Measurements from ENCODE around the gene HSD17B11.
"Not testable (repeated sequence)": the region's sequence is repeated elsewhere in the genome, so short reads cannot be mapped to it uniquely, and the experiment has no call there.

HSD17B11 gene

GRCh38 chr4:87390891-87391575, at the start of gene HSD17B11:
HSD17B11 (minus strand) TSS chr4:87391188; CDS start chr4:87391070, 118 bp downstream.
- DNase-seq: peak; percentile 85

DNA sequence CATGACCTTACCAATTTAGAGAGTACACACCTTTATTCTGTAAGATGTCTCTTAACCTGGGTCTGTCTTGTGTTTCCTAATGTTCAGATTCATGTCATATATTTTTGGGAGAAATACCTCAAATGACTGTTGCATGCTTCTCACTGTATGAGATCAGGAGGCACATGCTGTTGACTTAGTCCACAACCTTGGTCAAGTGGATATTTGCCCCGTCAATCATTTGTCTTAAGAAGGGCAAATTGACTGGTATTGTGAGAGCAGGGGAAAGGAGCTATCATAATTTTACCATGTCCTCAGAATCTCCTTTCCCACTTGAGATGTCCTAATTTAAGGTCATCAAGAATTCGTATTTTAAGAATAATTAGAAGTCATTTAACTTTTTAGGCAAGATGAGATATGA, 42.4 kb upstream of the HSD17B11 start:
- no peak for DNase-seq

DNA sequence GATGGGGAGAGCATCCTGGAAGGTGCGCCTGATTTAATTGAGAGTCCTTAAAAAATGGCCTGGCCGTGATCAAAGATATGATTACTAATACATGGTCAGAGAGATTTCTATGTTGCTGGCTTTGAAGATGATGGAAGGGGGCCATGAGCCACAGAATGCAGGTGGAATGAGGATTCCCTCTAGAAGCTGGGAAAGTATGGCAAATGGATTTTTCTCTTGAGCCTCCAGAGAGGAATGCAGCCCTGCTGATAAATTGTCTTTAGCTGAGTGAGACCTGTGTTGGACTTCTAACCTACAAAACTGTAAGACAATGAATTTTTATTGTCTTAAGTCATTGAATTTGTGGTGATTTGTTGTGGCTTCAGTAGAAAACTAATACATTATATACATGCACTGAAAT, 39.0 kb upstream of the HSD17B11 start:
- DNase-seq: no peak

DNA sequence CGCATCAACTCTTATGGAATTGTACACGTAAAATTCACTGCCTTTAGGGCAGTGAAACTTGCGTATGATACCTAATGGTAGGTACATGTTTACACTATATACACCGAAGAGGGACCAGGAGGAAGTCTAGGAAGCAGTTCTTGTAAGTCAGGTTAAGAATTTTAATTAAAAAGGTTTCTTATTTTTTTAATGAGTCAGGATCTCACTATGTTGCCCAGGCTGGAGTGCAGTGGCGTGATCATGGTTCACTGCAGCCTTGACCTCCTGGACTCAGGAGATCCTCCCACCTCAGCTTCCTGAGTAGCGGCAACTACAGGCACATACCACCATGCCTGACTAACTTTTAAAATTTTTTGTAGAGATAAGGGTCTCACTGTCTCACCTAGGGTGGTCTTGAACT, 38.0 kb upstream of the HSD17B11 start:
- DNase-seq: no peak

DNA sequence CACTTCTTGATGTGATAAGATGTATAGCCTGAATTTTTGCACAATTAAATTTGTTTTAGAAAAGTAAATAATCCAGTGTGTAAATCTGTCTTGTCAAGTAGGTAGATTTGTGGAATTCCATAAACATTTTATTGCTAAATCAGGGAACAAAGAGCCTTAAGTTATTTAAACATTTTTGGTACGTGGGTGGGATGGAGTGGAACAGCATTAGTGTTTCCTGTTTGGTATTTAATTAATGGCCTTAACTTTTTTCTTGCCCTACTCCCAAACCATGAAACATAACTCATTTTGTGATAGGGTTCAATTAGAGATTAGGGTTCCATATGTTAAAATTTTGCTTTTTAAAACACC, 36.5 kb upstream of the HSD17B11 start:
- DNase-seq: no peak

- DNase-seq: no peak
These were observed 36.0 kb upstream of the HSD17B11 start for GRCh38 chr4:87426865-87427517.

- DNase-seq: no peak
These were observed 34.7 kb upstream of the HSD17B11 start for GRCh38 chr4:87425711-87426110.

GRCh38 chr4:87424099-87424543, 33.1 kb upstream of the HSD17B11 start:
- not testable (repeated sequence) for DNase-seq

GRCh38 chr4:87423317-87424098, 32.5 kb upstream of the HSD17B11 start:
- DNase-seq: no peak

GRCh38 chr4:87422104-87423052, 31.4 kb upstream of the HSD17B11 start, which contains the start of gene NUDT9:
NUDT9 (plus strand) TSS chr4:87422573; CDS start chr4:87422906, 333 bp downstream.
- DNase-seq: peak; percentile 89

DNA sequence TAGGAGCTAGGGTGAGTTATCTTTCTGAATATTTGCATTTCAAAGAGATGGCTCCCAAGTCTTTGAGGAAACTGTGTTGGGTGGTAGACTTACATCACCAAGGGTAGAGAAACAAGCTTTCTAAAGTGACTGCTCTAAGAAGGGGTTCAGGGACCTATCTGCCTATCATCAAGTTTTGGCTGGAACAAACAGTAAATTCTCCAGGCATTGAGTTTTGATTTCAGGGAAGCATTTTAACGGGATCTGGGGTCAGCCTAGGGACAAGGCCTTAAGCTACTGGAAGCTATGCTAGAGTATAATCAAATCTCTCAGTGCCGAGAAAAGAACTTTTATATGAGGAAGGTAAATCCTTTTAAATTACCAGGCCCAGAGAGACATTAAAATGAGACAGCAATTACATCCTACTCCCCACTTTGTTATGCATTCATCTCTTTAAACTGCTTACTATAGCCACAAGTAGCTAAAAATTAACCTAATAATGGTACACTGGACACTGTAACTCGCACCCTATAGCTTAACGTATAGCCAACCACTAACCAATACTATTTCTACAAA, 29.4 kb upstream of the HSD17B11 start:
- DNase-seq: no peak

GRCh38 chr4:87419578-87420249, 28.7 kb upstream of the HSD17B11 start:
- DNase-seq: no peak

DNA sequence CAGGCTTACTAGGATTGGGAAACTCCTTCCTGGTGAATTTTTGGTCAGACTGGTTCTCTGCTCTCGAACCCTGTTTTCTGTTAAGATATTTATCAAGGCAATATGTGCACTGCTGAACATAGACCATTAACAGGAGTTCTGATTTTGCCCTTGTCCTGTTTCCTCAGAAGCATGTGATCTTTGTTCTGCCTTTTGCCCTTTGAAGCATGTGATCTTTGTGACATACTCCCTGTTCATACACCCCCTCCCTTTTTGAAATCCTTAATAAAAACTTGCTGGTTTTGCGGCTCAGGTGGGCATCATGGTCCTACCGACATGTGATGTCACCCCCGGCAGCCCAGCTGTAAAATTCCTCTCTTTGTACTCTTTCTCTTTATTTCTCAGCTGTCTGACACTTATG, 27.4 kb upstream of the HSD17B11 start:
- DNase-seq: not testable (repeated sequence)

DNA sequence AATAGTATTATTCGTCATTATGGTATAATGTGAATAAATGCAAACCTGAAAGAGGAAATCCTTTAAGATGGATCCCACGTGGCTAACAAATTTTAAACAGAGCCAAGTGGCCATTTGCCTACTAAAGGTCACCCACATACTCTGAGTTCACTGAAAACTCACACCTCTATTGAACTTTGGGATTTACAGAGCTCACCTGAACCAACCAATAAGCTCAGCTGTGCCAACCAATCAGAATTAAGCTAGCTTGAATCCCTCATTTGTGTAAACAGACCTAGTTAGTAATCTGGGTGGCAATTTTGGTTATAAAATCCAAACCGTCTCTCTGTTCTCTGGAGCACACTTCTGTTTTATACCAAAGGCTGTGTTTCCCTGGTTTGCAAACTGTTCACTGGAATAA, 26.0 kb upstream of the HSD17B11 start:
- no peak for DNase-seq

- DNase-seq: no peak
These were observed 23.8 kb upstream of the HSD17B11 start for GRCh38 chr4:87414816-87415215.

GRCh38 chr4:87410679-87411078, 19.7 kb upstream of the HSD17B11 start:
- no peak for DNase-seq

DNA sequence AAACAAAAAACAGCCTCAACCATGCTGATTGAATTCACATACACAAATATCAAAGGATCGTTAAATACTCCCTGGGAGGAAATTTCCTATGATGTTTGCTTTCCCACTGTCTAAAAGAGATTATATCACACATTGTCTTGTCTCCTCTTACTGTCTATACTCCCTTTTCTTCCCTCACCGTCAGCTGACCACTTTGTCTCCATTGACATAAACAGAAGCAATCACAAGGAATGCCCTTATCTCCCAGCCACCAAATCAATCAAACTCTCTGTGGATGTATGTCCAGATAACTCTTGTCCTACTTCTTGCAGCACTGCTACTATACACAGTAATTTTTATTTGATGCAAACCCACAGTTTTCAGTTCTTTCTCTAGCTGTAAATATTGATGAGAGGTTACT, 19.2 kb upstream of the HSD17B11 start:
- no peak for DNase-seq

DNA sequence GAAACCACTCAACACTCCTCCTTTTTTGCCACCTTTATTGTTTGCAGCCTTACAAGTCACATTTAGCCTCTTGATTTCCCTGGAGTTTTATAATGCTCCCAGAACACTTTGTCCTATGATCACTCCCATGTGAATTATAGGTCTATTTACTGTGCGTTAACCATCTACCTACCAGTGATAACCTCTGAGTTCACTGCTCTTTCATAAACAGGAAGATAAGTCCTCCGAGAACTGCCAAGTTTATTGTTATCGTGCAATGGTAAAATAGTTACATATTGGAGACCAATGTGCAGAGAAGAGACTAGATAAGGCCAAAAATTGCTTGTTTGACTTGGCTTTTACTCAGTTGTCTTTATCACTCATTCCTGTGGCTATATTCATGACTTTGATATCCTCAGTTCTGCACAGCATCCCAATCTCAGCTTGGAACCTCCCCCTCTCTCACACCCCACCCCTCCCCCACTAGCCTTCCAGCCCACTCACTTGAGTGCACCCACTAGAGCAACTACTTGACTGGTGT, 18.5 kb upstream of the HSD17B11 start:
- no peak for DNase-seq

GRCh38 chr4:87406902-87407301, 15.9 kb upstream of the HSD17B11 start:
- DNase-seq: not testable (repeated sequence)

DNA sequence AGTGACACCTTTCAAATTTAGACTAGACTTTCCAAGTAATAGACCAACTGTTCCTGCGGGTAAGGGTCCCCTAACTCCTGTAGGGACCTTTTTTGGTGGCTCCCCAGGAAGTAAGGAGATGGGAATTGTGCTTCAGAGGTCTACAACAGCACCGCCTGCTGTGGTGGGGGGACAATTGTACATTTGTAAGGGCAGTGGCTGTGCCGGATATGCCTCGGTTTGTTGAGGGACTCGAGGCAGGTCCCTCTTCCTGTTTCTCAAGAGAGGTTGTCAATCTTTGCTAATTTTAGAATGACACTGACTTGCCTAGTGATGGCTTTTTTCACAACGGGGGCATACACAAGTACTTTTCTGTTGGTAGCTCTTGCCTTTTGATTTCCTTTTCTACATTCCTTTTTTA, 15.5 kb upstream of the HSD17B11 start:
- no peak for DNase-seq

DNA sequence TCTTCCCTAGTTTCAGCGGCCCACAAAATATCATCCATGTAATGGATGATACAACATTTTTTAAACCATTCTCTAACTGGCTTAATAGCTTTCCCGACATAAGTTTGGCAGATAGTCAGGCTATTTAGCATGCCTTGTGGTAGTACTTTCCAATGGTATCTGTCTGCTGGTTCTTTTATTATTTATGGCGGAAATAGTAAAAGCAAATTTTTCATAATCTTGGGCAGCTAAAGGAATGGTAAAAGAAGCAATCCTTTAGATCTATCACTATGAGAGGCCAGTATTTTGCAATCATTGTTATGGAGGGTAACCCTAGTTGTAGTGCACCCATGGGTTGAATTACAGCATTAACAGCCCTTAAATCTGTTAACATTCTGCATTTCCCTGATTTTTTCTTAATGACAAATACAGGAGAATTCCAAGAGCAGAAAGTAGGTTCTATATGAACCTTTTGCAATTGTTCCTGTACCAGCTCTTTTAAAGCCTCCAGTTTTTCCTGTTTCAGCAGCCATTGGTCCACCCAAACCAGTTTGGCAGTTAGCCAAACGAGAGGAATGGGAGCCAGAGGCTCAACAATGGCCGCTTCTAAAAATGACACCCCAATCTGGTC, 14.3 kb upstream of the HSD17B11 start:
- DNase-seq: no peak

All from activated CD8-positive, alpha-beta memory T cell treated with anti-CD3 and anti-CD28 coated beads, Interleukin-2, amount 50 U/mL, for 48 hours (primary cell).